Astrocyte (in vitro differentiated cells and primary cell): ENCODE results near the gene ZFYVE19. TPM values are rescaled to one million over a fixed set of nuclear protein-coding genes. Genes with fewer than 3 reads are reported as not detected.
A peak's percentile ranks its signal among the peaks of the same experiment; 100 is the strongest.

Experiments used
- DNase-seq: peaks from one replicate; pipeline ENCODE4 v3.0.0-alpha.2; 2010; ENCODE audit warnings: low read depth
- FAIRE-seq: peaks from 2 replicates; lab custom pipeline; 2011; peaks lifted over from hg19 to GRCh38; lab: Jason Lieb, UNC
- H2AFZ ChIP-seq: 2 replicates; pipeline ENCODE4 v1.6.0; 2012; ENCODE audit warnings: low read depth, low read length, inconsistent platforms
- H3K27ac ChIP-seq: 2 replicates; pipeline ENCODE4 v1.5.1; 2011; ENCODE audit warnings: low read depth, low read length, inconsistent platforms
- H3K27me3 ChIP-seq: 2 replicates; pipeline ENCODE4 v1.6.0; 2011; ENCODE audit warnings: low read length, inconsistent platforms; ENCODE audit not compliant: insufficient read depth
- H3K36me3 ChIP-seq: 2 replicates; pipeline ENCODE4 v1.5.1; 2011; ENCODE audit warnings: low read length, inconsistent platforms; ENCODE audit not compliant: insufficient read depth
- H3K4me1 ChIP-seq: 2 replicates; pipeline ENCODE4 v1.5.1; 2011; ENCODE audit warnings: low read length, inconsistent platforms; ENCODE audit not compliant: insufficient read depth
- H3K4me2 ChIP-seq: 2 replicates; pipeline ENCODE4 v1.6.0; 2012; ENCODE audit warnings: low read length, inconsistent platforms
- H3K4me3 ChIP-seq: 2 replicates; pipeline ENCODE4 v1.5.1; 2011; ENCODE audit warnings: low read depth, mild to moderate bottlenecking, low read length, inconsistent platforms; ENCODE audit not compliant: insufficient read depth
- H3K79me2 ChIP-seq: 2 replicates; pipeline ENCODE4 v1.6.0; 2012; ENCODE audit warnings: mild to moderate bottlenecking, low read length, inconsistent platforms; ENCODE audit not compliant: insufficient read depth
- H3K9ac ChIP-seq: 2 replicates; pipeline ENCODE4 v1.6.0; 2012; ENCODE audit warnings: mild to moderate bottlenecking, low read length, inconsistent platforms
- H3K9me3 ChIP-seq: 2 replicates; pipeline ENCODE4 v1.5.1; 2012; ENCODE audit warnings: low read depth, mild to moderate bottlenecking, low read length, inconsistent platforms; ENCODE audit not compliant: insufficient read depth
- H4K20me1 ChIP-seq: 2 replicates; pipeline ENCODE4 v1.6.0; 2012; ENCODE audit warnings: low read length, inconsistent platforms; ENCODE audit not compliant: insufficient read depth
- H3K27ac Mint-ChIP-seq: one replicate; pipeline ENCODE4 v1.8.0; 2021; ENCODE audit warnings: mild to moderate bottlenecking, mixed read lengths; ENCODE audit not compliant: unreplicated experiment
- H3K27me3 Mint-ChIP-seq: one replicate; pipeline ENCODE4 v1.8.0; 2021; ENCODE audit warnings: low read depth, mixed read lengths; ENCODE audit not compliant: unreplicated experiment
- H3K36me3 Mint-ChIP-seq: one replicate; pipeline ENCODE4 v1.8.0; 2021; ENCODE audit warnings: low read depth, mixed read lengths; ENCODE audit not compliant: unreplicated experiment
- H3K4me1 Mint-ChIP-seq: one replicate; pipeline ENCODE4 v1.8.0; 2021; ENCODE audit warnings: low read depth, mixed read lengths; ENCODE audit not compliant: unreplicated experiment
- H3K4me3 Mint-ChIP-seq: one replicate; pipeline ENCODE4 v1.8.0; 2021; ENCODE audit warnings: mild to moderate bottlenecking, moderate library complexity, mixed read lengths; ENCODE audit not compliant: unreplicated experiment
- H3K9me3 Mint-ChIP-seq: one replicate; pipeline ENCODE4 v1.8.0; 2021; ENCODE audit warnings: mild to moderate bottlenecking, mixed read lengths; ENCODE audit not compliant: unreplicated experiment
- CTCF ChIP-seq: IDR thresholded peaks from 2 replicates; pipeline ENCODE4 v1.5.1; 2011; ENCODE audit warnings: low read depth, mild to moderate bottlenecking, inconsistent platforms, low read length, moderate library complexity; ENCODE audit not compliant: insufficient read depth
- EZH2 ChIP-seq: IDR thresholded peaks from 2 replicates; pipeline ENCODE4 v1.6.1; 2012; ENCODE audit warnings: mild to moderate bottlenecking, low read length, inconsistent platforms; ENCODE audit not compliant: insufficient read depth
- total RNA-seq: library from RNA; stranded (reverse); gene quantifications from 2 replicates; pipeline ENCODE4 v1.2.1, GENCODE V29; 2021

ZFYVE19 gene
- total RNA-seq, 1 donor from 2014 or later, result 13.0 TPM

- no peaks in the 10 kb centered on the region for H3K36me3 ChIP-seq
- Mint-ChIP-seq H3K4me1 (peaks cover 16% of the 10 kb centered on the region), H3K36me3 (no peaks in the 10 kb centered on the region), H3K9me3 (no peaks in the 10 kb centered on the region), H3K4me3 (peak overlapping the region; percentile 45), H3K27me3 (no peaks in the 10 kb centered on the region), H3K27ac (peak overlapping the region; percentile 81)
- H3K27me3 ChIP-seq, result no peaks in the 10 kb centered on the region
- H3K9ac ChIP-seq, result peak overlapping the region; percentile 59
- peak overlapping the region; percentile 95 for H3K4me2 ChIP-seq
- peaks cover 53% of the 10 kb centered on the region for H3K4me1 ChIP-seq
- no peaks in the 10 kb centered on the region for H3K9me3 ChIP-seq
- H3K79me2 ChIP-seq, result no peaks in the 10 kb centered on the region
- FAIRE-seq (no peak), DNase-seq (no peak)
- peak overlapping the region; percentile 52 for H3K4me3 ChIP-seq
- H2AFZ ChIP-seq, result no peak overlapping the region
- no peak for TF ChIP-seq EZH2
- no peak overlapping the region for H3K27ac ChIP-seq
- peaks cover 36% of the 10 kb centered on the region for H4K20me1 ChIP-seq
Observed at GRCh38 chr15:40764629-40765103, 42.2 kb upstream of the ZFYVE19 start.

GRCh38 chr15:40766194-40766815 is 40.6 kb upstream of the ZFYVE19 start:
- Histone ChIP-seq H3K36me3 (no peaks in the 10 kb centered on the region), H3K79me2 (no peaks in the 10 kb centered on the region), H3K4me1 (peaks cover 59% of the 10 kb centered on the region), H3K27me3 (no peaks in the 10 kb centered on the region), H2AFZ (no peak overlapping the region), H4K20me1 (peaks cover 46% of the 10 kb centered on the region), H3K9ac (no peak overlapping the region), H3K9me3 (no peaks in the 10 kb centered on the region), H3K4me3 (no peak overlapping the region), H3K4me2 (peak overlapping the region; percentile 42), H3K27ac (no peak overlapping the region)
- H3K27ac Mint-ChIP-seq, result no peak overlapping the region
- H3K36me3 Mint-ChIP-seq, result no peaks in the 10 kb centered on the region
- DNase-seq, result no peak
- no peak for FAIRE-seq
- TF ChIP-seq CTCF (no peak), EZH2 (no peak)
- no peaks in the 10 kb centered on the region for H3K27me3 Mint-ChIP-seq
- peaks cover 21% of the 10 kb centered on the region for H3K4me1 Mint-ChIP-seq
- no peaks in the 10 kb centered on the region for H3K9me3 Mint-ChIP-seq
- no peak overlapping the region for H3K4me3 Mint-ChIP-seq

GRCh38 chr15:40766906-40767837 is 39.7 kb upstream of the ZFYVE19 start:
- H3K9ac ChIP-seq, result no peak overlapping the region
- DNase-seq (peak; percentile 64), FAIRE-seq (no peak)
- no peak overlapping the region for H2AFZ ChIP-seq
- TF ChIP-seq EZH2 (no peak), CTCF (no peak)
- H3K9me3 ChIP-seq, result no peaks in the 10 kb centered on the region
- H3K27me3 ChIP-seq, result no peaks in the 10 kb centered on the region
- no peaks in the 10 kb centered on the region for H3K27me3 Mint-ChIP-seq
- H3K27ac Mint-ChIP-seq, result no peak overlapping the region
- no peaks in the 10 kb centered on the region for H3K79me2 ChIP-seq
- no peaks in the 10 kb centered on the region for H3K36me3 ChIP-seq
- H3K4me3 ChIP-seq, result no peak overlapping the region
- peaks cover 59% of the 10 kb centered on the region for H3K4me1 ChIP-seq
- peaks cover 46% of the 10 kb centered on the region for H4K20me1 ChIP-seq
- H3K4me3 Mint-ChIP-seq, result no peak overlapping the region
- H3K9me3 Mint-ChIP-seq, result no peaks in the 10 kb centered on the region
- peak overlapping the region; percentile 42 for H3K4me2 ChIP-seq
- H3K4me1 Mint-ChIP-seq, result peaks cover 21% of the 10 kb centered on the region
- no peak overlapping the region for H3K27ac ChIP-seq
- peaks cover under 1% of the 10 kb centered on the region for H3K36me3 Mint-ChIP-seq
